GM21576 (cell line): ENCODE results near the gene MPRIP.

ENCODE experiments used
- ATAC-seq: cut with Tn5 transposase; IDR thresholded peaks from one replicate; pipeline ENCODE4 v1.9.1; 2021; ENCODE audit warnings: mild to moderate bottlenecking, moderate library complexity; ENCODE audit not compliant: unreplicated experiment

MPRIP gene

DNA sequence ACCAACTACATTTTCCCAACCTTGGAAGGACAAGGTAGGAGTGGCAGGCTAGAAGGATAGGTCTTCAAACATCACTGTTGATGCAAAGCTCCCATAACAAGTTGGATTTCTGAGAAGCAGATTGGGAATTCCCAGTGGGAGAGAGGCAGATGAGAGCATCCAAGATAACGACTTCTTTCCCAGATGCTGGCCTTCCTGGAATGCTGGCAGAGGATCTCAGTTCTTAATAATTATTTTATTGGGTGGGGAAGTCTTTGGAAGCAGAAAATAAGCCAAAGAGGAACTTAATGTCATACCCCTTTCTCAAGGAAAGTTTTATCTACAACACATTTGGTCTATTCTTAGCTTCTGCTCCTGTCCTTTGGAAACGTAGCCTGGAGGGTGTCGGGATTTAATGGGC lies 64.5 kb downstream of the MPRIP start:
- ATAC-seq, result no peak

DNA sequence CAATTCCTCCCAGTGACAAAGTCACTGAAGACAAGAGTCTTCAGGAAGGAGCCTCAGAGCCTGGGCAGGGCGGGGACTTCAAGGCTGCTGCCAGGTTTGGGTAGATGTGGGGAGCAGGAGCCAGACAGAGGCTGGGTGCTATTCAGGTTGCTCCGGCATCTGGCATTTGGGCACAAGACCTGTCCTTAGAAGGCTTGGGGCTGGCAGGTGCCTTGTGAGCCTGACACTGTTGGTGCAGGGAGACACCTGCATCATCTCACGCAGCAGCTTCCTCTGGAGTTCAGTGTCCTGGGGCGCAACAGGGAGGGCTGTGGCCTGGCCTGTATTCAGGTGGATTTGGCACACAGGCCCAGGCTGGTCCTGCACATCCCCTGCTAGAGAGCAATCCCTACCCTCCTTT lies 65.0 kb downstream of the MPRIP start:
- ATAC-seq, result no peak

DNA sequence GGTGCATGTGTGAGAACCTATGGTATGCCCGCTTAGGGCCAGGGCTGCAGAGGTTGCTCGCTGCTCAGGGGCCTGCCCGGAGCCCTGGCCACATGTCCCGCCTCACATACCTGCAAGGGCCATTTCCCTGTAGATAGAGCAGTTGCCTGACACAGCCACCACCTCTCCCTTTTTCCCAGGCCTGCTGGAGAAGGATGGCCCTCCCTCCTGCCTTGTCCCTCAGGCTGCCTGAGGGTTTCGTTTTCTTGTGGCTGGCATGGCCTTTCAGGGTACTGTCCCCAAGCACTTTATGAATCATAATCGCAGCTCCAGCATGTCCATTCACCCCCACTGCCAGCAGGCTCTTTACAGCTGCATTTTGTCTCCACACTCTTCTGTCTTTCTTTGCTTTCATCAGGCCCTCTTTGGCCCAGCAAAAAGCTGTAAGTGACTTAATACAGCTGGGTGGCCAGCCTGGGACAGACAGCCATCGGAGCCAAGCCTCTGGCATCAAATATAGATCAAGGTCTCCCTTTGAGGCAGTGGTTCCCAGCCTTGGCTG lies 65.7 kb downstream of the MPRIP start:
- no peak for ATAC-seq

DNA sequence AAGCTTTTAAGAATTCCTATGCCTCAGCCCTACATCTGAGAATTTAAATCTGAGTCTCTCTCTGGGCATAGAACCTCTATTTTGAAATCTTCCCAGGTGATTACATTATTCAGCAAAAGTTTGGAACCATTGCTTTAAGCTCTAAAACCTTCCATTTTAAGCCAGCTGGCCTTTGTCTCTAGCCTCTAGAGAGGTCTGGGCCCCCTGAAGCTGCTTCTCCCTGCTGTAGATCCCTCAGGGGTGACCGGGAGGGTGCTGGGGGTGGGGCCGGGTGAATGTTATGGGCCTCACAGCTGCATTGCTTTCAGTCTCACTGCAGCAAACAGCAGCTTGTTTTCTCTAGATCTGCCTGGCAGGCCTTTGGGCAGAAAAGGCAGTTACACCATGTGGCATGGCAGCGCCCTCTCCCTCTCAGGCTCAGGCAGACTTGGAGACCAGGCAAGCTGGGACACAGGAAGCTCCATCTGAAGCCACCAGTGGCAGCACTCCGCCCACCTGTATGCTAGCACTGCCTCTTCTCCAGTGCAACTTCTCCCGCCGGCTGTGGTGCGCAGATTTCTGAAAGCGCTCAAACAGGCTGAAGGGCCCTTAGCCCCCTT lies 66.3 kb downstream of the MPRIP start:
- no peak for ATAC-seq

DNA sequence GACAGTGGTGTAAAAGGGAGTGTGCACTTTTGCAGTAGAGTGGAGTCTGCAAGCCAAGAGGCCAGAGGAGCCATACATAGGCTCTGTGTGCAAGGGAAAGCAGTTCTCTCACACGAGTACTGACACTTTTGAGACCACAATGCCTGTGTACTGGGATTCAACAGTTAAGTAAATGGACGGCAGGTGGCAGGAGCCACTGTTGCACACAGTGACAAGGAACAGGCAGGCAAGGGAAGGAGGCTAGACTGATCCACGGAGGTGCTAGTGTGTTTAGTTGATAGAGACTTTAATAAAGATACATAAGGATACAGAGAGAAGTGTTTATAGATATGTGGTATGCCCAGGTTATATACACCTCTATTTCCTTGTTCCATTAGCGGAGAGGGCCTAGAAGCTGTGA lies 67.0 kb downstream of the MPRIP start:
- no peak for ATAC-seq

DNA sequence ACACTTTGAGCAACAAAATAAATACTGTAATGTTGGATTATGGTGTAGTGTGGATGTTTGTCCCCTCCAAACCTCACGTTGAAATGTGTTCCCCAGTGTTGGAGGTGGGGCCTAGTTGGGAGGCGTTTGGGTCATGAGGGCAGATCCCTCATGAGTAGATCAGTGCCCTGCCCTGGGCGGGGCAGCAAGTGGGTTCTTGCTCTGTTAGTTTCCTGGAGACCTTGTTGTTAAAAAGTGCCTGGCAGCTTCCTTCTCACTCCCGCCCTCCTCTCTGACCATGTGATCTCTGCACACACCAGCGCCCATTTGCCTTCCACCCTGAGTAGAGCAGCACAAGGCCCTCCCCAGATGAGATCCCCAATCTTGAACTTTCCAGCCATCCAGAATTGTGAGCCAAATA lies 67.7 kb downstream of the MPRIP start:
- ATAC-seq, result no peak

DNA sequence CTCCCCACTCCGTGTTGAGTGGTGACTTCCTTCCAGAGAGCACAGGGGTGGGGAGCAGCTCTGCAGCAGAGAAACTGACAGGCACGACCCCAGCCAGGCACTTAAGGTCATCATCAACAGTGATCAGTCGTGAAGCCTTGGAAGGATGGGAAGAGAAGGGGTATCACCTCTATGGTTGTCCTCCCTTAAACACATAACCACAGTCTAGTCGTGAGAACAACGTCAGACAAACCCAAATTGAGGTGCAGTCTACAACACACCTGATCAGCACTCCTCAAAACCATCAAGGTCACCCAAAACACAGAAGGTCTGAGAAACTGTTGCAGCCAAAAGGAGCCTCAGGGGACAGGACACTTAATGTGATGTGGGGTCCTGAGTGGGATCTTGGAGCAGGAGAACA lies 68.3 kb downstream of the MPRIP start:
- no peak for ATAC-seq

DNA sequence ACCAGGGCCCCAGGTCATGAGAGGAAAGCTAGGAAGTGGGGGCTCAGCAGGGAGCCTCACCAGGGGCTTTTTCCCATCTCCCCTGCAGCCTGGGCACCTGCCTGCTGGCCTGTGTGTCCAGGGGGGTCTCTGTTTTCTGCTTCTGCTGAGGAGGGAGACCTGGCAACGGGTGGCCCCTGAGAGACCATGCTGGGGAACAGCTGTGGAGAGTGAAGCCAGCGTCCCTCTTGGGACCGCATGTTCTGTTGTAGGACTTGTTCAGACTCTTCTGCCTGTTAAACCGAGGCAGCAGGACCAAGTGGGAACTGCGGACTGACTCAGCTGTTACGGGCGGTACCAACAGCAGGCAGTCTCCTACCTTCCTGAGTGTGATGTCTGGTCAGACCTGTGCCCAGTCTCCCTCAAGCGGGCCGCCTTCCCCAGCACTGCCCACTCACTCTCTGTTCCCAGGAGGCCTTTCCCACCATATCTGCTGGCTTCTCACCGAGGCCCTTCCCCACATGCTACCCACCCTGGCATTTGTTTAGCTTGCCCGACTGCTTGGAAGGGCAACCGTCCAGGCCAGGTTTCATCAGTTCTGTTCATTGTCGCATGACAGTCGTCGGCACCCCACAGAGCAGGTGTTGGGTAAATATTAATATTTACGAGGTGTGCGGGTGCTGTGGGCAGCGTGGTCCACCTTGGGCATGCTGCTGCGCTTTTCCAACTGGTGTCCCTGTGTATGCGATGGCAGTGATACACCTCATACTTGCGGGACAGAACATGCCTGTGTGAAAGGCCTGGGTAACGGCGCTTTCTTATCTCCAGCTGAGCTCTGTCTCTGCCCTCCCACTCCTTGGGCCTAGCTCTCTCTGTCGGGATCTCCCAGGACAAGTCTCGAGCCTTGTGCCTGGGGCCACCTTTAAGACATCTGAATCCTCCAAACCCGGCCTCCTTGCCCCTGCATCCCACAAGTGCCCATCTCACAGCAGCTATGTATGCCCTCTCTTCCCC lies 69.4 kb downstream of the MPRIP start:
- no peak for ATAC-seq

DNA sequence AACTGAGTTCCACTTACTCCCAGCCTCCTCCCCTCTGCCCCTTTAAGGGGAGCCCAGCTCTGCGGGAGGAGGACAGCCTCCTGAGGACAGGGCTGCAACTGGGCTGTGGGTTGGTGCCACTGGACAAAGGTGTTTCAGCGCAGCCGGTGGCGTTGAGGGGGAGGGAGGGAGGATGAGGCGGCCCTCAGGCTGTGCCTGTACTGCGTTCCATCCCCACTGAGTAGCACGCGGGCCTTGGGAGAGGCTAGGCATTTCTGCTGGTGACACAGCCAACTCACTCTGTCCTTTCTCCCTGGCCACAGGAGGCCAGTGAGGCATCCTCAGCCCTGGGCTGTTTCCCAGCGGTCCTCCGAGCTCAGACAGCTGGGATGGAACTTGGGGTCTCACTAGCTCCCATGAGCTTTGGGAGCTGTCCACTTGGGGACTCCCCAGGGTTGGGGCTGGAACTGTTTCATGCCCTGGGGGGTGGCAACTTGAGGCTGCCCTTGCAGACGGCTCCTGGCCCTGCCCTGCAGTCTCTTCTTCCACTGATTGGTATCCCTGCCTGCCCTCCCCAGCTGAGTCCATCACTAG lies 70.5 kb downstream of the MPRIP start:
- no peak for ATAC-seq

DNA sequence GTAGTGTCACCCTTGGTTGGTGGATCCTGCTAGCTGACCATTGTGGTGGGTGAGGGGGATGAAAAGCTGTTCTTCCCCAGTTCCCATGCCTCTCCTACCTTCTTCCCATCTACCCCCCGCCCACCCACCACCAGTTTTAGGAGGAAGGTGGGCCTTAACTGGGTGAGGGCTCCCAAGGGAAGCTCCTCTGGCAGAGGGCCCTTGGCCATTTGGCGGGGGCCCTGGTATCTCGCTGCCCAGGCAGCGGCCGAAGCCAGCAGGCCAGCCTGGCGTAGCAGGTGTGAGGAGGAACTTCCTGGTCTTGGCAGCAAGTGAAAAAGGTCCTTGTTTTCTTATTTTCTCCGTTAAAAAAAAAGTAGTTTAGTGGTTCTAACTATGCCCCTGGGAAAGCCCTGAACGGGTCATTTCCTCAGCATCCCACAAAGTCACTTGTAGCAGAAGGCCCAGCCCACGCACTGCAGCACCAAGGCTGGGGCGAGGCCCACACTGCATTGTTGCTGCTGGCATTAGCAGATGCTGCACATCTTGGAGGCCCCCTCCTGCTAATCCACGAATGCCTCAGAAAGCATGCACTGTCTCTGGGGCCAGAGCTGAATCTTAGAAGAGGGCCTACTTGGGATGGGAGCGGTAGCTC lies 72.5 kb downstream of the MPRIP start:
- ATAC-seq, result no peak

DNA sequence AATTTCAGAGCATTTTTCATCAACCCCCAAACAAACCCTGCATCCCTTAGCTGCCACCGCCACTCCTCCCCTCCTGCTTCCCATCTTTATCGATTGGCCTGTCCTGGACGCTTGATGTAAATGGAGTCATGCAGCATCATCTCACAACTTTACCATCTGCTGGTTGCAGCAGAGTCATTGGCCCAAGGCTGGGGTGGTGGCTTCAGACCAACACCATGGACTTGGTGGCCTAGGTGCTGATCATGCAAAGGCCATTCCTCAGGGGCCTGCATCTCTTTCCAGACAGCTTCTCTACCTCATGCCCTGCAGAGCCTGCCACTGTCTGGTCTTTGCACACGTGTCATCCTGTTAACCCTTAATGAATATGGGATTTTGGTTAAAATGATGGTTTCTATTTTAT lies 73.4 kb downstream of the MPRIP start:
- ATAC-seq, result no peak

DNA sequence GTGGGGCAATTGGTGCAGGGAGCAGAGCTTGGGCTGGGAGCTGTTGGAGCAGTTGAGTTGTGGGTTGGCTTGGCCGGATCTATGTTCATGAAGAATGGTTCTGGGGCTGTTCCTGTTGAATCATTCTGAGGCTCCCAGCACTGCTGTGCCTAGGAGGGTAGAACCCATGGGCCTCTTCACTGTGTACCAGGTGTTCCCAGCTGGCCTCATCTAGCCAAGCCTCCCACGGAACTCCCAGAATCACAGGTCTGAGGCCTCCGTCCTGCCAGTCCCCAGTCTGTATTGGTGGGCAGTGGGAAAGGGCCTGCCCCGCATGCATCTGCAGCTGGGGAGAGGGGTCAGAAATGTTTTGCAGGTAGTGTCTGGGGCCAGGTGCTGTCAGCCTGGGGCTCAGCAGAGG lies 74.1 kb downstream of the MPRIP start:
- no peak for ATAC-seq

DNA sequence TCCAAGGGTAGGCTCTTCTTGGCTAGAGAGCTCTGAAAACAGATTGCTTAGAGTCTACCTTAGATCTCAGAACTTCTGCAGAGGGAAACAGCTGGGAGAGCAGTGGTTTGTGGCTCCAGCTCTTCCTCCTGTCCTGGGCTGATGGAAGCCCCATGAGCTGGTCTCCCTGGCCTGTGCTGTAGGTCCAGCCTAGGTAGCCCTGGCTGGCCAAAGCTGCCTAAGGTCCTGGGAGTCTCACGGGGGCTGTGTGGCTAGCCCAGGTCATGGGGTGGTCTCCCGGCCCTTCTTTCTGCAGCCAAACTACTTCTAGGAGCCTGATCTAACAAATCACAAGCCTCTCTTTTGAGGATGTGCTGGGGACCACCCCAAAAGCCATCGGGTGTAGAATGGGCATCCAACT lies 75.7 kb downstream of the MPRIP start:
- ATAC-seq, result no peak

DNA sequence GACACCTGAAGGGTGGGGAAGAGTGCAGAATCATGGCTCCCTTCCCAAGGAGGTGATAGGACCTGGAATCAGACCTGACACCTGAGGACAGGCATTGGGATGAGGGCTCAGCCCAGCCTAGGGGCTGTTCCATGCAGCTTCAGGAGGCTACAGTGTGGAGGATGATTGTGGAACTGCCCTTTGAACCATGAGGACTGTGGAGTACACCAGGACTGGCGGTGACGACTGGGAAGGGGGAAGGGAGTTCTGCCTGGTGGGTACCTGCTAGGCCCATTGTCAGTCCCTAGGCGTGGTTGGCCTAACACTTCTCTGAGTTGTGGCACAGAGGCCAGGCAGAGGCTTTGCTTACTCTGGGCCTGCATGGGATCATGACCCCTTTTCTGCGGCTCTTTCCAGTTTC lies 76.1 kb downstream of the MPRIP start:
- no peak for ATAC-seq

DNA sequence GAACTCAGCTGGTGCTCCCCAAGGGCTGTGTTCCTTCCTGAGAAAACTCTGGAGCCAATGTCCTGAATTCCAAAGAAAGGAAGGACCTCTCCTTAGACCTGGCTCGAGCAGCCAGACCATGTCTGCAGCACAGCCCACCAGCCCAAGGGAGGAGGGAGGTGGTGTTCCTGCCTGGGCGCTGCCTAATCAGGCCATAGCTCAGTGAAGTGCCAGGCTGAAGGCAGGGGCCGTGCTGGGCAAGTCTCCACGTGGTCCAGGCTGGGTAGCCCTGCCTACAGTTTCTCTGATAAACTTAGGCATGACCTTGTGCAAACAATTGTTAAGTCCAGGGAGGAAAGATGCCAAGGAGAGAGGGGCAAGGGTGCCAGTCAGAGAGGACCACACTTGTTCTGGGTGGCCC lies 76.8 kb downstream of the MPRIP start:
- no peak for ATAC-seq

DNA sequence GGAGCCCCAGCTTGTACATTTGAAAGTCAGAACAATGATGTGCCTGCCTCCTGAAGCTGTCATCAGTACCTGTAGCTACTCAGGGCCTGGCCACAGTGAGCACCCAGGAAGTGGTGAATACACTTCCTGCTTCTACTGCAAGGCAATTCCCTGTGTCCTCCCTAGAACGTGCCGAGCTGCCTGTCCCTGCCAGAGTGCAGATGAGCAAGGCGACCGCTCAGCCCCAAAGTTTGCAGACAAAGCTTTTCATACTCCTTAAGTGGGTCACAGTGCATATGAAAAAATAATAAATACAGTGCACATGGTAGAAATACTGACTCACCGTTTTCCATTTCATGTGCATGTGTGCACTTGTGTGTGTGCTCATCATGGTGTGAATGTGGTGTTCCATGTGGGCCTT lies 77.3 kb downstream of the MPRIP start:
- no peak for ATAC-seq

DNA sequence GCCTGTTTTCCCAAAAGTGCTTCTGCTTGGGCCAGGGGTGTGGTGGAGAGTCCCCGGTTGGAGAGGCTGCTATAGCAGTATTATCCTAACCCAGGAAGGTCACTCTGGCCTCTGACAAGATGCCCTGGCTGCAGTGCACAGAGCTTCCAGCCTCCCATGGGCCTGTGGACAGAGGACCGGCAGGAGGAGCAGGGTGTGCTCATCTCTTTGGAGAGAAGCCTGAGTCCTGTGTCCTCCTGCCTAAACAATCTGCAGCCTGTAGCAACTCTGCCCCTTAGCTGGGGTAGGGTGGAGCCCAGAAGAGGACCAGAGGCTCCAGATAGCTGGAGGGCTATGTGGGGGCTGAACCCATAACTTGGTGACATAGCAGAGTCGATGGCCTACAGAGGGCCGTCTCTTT lies 78.0 kb downstream of the MPRIP start:
- no peak for ATAC-seq

DNA sequence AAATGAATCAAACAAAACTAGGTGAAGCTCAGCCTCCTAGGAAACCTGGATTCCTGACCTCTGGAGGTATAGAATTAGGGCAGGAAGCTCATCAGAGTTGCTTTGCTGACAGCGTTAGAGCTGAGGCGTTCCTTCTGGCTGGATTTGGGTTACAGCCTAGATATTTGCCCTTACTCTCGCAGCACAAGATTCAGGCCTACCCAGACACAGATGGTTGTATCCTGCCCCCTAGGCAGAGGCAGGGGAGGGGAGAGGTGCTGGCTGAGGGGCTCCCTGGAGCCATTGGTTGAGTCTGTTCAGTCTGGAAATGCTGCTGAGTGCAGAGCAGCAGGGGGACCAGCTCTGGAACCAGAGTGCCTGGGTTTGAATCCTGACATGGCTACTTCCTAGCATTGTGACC lies 78.4 kb downstream of the MPRIP start:
- ATAC-seq, result no peak

DNA sequence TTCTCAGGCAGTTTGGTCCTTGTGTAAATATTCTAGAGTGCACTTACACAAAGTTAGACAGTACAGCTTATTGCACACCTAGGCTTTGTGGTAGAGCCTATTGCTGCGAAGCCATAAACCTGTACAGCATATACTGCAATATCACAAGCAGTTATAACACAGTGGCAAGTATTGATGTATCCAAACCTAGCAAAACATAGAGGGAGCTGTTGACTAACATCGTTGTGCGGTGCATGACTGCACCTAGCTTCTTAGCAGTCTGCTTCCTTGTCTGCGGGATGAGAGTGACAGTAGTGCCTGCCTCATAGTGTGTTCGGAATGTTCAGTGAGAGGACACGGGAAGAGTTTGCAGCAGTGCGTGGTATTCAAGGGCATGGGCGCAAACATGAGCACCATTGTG lies 78.9 kb downstream of the MPRIP start:
- no peak for ATAC-seq

DNA sequence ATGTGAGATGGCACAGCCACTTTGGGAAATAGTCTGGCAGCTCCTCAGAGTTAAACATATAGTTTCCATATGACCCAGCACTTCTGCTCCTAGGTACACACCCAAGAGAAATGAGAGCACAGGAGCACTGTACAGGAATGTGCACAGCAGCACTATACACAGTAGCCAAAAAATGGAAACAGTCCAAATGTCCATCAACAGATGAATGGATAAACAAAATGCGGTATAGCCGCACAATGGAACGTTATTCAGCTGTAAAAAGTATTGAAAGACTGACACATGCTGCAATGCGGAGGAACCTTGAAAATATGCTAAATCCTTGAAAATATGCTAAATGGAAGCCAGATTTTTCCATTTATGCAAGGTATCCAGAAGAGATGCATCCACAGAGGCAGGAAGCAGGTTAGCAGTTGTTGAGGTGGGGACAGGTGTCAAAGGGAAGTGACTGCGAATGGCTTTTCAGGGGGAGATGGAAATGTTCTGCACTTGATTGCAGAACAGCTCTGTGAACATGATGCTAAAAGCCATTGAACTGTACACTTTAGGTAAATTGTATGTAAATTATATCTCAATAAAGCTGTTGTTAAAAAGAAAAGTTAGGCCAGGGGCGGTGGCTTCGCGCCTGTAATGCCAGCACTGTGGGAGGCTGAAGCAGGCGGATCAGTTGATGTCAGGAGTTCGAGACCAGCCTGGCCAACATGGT lies 80.7 kb downstream of the MPRIP start:
- ATAC-seq, result no peak

DNA sequence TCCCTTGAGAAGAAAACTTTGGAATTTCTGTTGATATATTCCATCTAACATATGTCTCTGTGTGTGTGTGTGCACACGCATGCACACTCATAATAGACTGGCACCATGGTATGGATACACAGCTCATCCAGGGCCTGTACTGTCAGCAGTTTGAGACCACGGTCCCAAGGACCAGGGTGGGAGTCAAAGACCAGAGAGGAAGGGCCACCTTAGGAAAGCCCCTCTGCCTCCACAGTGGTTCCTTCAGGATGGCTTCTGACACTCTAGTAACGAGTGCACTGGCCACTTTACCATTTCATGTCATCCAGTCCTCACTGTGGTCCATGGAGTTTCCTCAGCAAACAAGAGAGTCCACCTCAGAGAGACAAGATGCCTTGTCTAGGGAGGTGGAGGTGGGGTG lies 82.1 kb downstream of the MPRIP start:
- no peak for ATAC-seq
